A673 (cell line): ENCODE results near the gene SSR1. TPM values are rescaled to one million over a fixed set of nuclear protein-coding genes. Genes with fewer than 3 reads are reported as not detected.

ENCODE experiments used
- BruUV-seq: library from RNA; stranded (reverse); fragments of 400-500 nt; replicated peaks from 2 replicates; lab custom pipeline; 2021; lab: Mats Ljungman, UMichigan
- CTCF ChIA-PET: fragments of 300-600 bp; sonication (Branson Sonifier 250); formaldehyde crosslinking; loops from one replicate; lab custom pipeline; 2022; ENCODE audit warnings: antibody characterized with exemption; lab: Charles Lee
- POLR2A ChIA-PET: fragments of 300-600 bp; sonication (Branson Sonifier 250); formaldehyde crosslinking; loops from one replicate; lab custom pipeline; 2022; ENCODE audit warnings: antibody characterized with exemption; ENCODE audit not compliant: low non-redundant PET; lab: Charles Lee
- DNase-seq: peaks from one replicate; pipeline ENCODE4 v3.0.0-alpha.2; 2015; ENCODE audit warnings: low spot score
- H3K27ac ChIP-seq: fragments of 200-600 bp; sonication (generic); 2 replicates; pipeline ENCODE4 v1.5.1; 2016; ENCODE audit warnings: mixed run types, low read depth, mild to moderate bottlenecking, mixed read lengths, antibody characterized with exemption, low read length; ENCODE audit not compliant: poor library complexity, severe bottlenecking
- H3K27me3 ChIP-seq: fragments of 200-600 bp; sonication (generic); replicated peaks from 2 replicates; pipeline ENCODE4 v1.6.1; 2017; ENCODE audit warnings: mixed run types, low read depth, mild to moderate bottlenecking, mixed read lengths, antibody characterized with exemption, low read length; ENCODE audit not compliant: insufficient read depth, poor library complexity
- H3K36me3 ChIP-seq: fragments of 200-600 bp; sonication (generic); 2 replicates; pipeline ENCODE4 v1.6.1; 2016; ENCODE audit warnings: mixed run types, mild to moderate bottlenecking, mixed read lengths, antibody characterized with exemption, low read length; ENCODE audit not compliant: insufficient read depth, poor library complexity, severe bottlenecking
- H3K4me1 ChIP-seq: fragments of 200-600 bp; sonication (generic); 2 replicates; pipeline ENCODE4 v1.6.1; 2017; ENCODE audit warnings: mixed run types, mild to moderate bottlenecking, mixed read lengths, antibody characterized with exemption, low read length; ENCODE audit not compliant: insufficient read depth, poor library complexity, severe bottlenecking
- H3K4me3 ChIP-seq: fragments of 200-600 bp; sonication (generic); 2 replicates; pipeline ENCODE4 v1.5.1; 2016; ENCODE audit warnings: low read depth, mixed run types, mild to moderate bottlenecking, mixed read lengths, low read length; ENCODE audit not compliant: poor library complexity, severe bottlenecking
- H3K9me3 ChIP-seq: fragments of 200-600 bp; sonication (generic); 2 replicates; pipeline ENCODE4 v1.6.1; 2016; ENCODE audit warnings: mixed run types, low read depth, mild to moderate bottlenecking, mixed read lengths, antibody characterized with exemption, low read length; ENCODE audit not compliant: poor library complexity, severe bottlenecking
- CTCF ChIP-seq: fragments of 300-800, 200-600 bp; sonication (generic); conservative IDR thresholded peaks from 2 replicates; pipeline ENCODE4 v1.5.1; 2017; ENCODE audit warnings: low read depth, mild to moderate bottlenecking, antibody characterized with exemption, low read length, moderate library complexity, mixed read lengths
- EZH2 ChIP-seq: fragments of 200-600 bp; sonication (generic); IDR thresholded peaks from 2 replicates; pipeline ENCODE4 v1.6.1; 2017; ENCODE audit warnings: borderline replicate concordance, low read depth, mild to moderate bottlenecking, mixed read lengths, antibody characterized with exemption, low read length; ENCODE audit not compliant: poor library complexity, severe bottlenecking
- intact Hi-C: fragments of 100-400 bp; cut with micrococcal nuclease; formaldehyde crosslinking; loops from one replicate; pipeline ENCODE4 v1.10.0; 2022; ENCODE audit not compliant: unreplicated experiment
- total RNA-seq: library from RNA; stranded (reverse); gene quantifications from 2 replicates; pipeline ENCODE4 v1.2.3, GENCODE V29; 2021

Gene SSR1
- total RNA-seq, 1 experiment from 2014 or later: 161 TPM

DNA sequence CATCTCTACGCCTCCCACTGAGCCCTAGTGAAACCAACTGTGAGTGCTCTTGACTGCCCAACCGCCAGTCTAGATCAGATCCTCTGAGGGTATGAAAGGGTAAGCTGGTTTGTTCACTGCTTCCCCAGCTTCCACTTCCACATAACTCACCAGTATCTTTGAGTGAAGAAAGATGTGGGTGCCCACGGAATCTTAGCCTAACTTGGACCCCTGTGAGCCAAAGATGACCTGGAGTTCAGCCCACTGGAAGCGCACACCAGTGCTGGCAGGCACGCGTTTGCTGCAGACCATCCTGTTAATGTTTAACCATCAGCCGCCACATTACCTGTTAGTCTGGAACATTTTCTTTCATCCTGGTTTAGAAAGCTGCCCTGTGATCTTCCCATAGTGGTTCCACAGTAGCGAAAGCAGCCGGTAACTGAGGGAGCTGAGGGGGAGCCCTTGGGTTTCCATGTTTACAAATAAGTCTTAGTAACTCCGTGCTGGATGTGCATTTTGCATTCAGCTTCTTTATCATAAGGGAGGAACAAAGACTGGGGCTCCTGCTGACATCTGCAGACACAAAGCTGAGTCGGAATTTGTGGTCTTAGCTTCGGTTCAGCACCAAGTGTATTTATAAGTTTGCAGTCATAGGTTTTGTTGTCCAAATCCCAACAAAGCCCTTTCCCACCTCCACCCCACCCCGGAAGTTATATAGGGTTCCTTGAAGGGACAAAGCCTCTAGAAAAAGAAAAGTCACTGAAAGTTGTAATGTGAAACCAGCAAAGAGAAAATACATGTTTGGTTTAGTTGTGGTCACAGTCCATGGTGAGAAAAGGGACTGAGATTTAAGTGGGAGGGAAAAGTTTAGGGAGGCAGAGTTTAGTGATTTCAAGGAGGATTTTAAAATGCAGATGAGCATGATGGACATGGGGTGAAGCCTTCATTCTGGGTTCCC lies 71.0 kb downstream of the SSR1 start:
- Histone ChIP-seq H3K9me3 (no peaks in the 10 kb centered on the region), H3K27ac (peak overlapping the region; percentile 74), H3K4me3 (no peak overlapping the region), H3K36me3 (peaks cover 28% of the 10 kb centered on the region), H3K4me1 (peaks cover 42% of the 10 kb centered on the region), H3K27me3 (no peaks in the 10 kb centered on the region)
- ChIA-PET POLR2A (no interaction called here), CTCF (interaction anchor here (0.6 kb wide), 2 partner anchors 13 to 21 kb away, joined by 4 to 10 read pairs; no protein-coding TSS in a partner anchor)
- peak; percentile 32 for DNase-seq
- TF ChIP-seq EZH2 (no peak), CTCF (no peak)
- no TSS peak for BruUV-seq
- intact Hi-C loops: loop anchor here (2.0 to 5.0 kb wide), 5 partner anchors 135 to 685 kb away; partner anchors contain the start of gene RREB1

GRCh38 chr6:7241160-7241559 lies 71.8 kb downstream of the SSR1 start:
- TF ChIP-seq CTCF (no peak), EZH2 (no peak)
- no peak for DNase-seq
- H3K9me3 ChIP-seq: no peaks in the 10 kb centered on the region
- ChIA-PET CTCF (no interaction called here), POLR2A (no interaction called here)
- no TSS peak for BruUV-seq
- H3K4me1 ChIP-seq: peaks cover 42% of the 10 kb centered on the region
- H3K4me3 ChIP-seq: no peak overlapping the region
- H3K36me3 ChIP-seq: peaks cover 20% of the 10 kb centered on the region
- H3K27ac ChIP-seq: peak overlapping the region; percentile 74
- H3K27me3 ChIP-seq: no peaks in the 10 kb centered on the region
- intact Hi-C loops: loop anchor here (5.0 kb wide), 2 partner anchors 134 to 684 kb away; partner anchors contain the start of gene RREB1

DNA sequence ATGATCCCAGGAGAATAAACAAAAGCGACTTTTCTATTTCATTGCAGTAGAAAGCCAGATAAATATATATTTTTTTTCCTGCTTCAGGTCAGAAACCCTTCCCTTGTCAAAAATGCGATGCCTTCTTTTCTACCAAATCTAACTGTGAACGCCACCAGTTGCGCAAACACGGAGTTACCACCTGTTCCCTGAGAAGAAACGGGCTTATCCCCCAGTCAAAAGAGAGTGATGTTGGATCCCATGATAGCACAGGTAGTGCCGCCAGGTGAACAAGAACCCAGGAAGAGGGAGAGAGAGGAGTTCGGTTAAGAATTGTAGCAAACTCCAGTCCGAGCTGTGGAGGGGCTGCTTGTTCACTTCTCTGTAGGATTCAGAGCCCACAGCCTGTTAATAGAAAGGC lies 72.6 kb downstream of the SSR1 start:
- intact Hi-C loops: loop anchor here (5.0 kb wide), 2 partner anchors 133 to 683 kb away; partner anchors contain the start of gene RREB1
- ChIA-PET POLR2A (no interaction called here), CTCF (no interaction called here)
- TF ChIP-seq EZH2: no peak
- TF ChIP-seq CTCF: no peak
- Histone ChIP-seq H3K4me1 (peaks cover 42% of the 10 kb centered on the region), H3K4me3 (no peak overlapping the region), H3K27ac (no peak overlapping the region), H3K36me3 (peaks cover 19% of the 10 kb centered on the region), H3K9me3 (no peaks in the 10 kb centered on the region), H3K27me3 (no peaks in the 10 kb centered on the region)
- DNase-seq: no peak
- BruUV-seq: no TSS peak
